KBM-7 (cell line): ENCODE data around the gene MRPS24.
"Not testable (repeated sequence)": the region's sequence is repeated elsewhere in the genome, so short reads cannot be mapped to it uniquely, and the experiment has no call there.

ENCODE experiments used
- DNase-seq: peaks from one replicate; pipeline ENCODE4 v3.0.0-alpha.2; 2015
- in situ Hi-C: fragments of 300-500 bp; cut with MboI; formaldehyde crosslinking; loops from 2 replicates; pipeline ENCODE4 v1.14.3; 2020; ENCODE audit warnings: low sequenced_read_pairs, low pct_unique_long_range_greater_than_20kb, mixed read lengths

Gene MRPS24

GRCh38 chr7:43869006-43869866, at the start of gene MRPS24:
Gene MRPS24 (minus strand): TSS chr7:43869517. CDS start chr7:43869495, 22 bp downstream.
- in situ Hi-C loops, result no loop called here
- peak; percentile 85 for DNase-seq

GRCh38 chr7:43915907-43916306, 46.6 kb upstream of the MRPS24 start:
- in situ Hi-C loops, result no loop called here
- DNase-seq, result no peak

- no peak for DNase-seq
- in situ Hi-C loops, result no loop called here
Observed at GRCh38 chr7:43914795-43915194, 45.5 kb upstream of the MRPS24 start.

GRCh38 chr7:43906331-43907010, 37.2 kb upstream of the MRPS24 start, which contains the start of gene URGCP:
Gene URGCP (minus strand): TSS chr7:43906596. CDS start chr7:43906575, 21 bp downstream.
- in situ Hi-C loops, result no loop called here
- DNase-seq, result peak; percentile 21

- in situ Hi-C loops, result no loop called here
- DNase-seq, result peak; percentile 26
Observed at GRCh38 chr7:43905956-43906330, 36.6 kb upstream of the MRPS24 start.

- in situ Hi-C loops, result no loop called here
- DNase-seq, result no peak
Observed at GRCh38 chr7:43905209-43905946, 36.1 kb upstream of the MRPS24 start.

GRCh38 chr7:43904533-43905208, 35.4 kb upstream of the MRPS24 start:
- in situ Hi-C loops, result no loop called here
- no peak for DNase-seq

GRCh38 chr7:43902542-43903054, 33.3 kb upstream of the MRPS24 start:
- in situ Hi-C loops, result no loop called here
- no peak for DNase-seq

- DNase-seq, in situ Hi-C loops: not testable (repeated sequence)
Observed at GRCh38 chr7:43898571-43898970, 29.3 kb upstream of the MRPS24 start.

GRCh38 chr7:43895847-43896415, 26.6 kb upstream of the MRPS24 start:
- DNase-seq, result no peak
- in situ Hi-C loops, result no loop called here

- DNase-seq, result no peak
- in situ Hi-C loops, result no loop called here
Observed at GRCh38 chr7:43891069-43891955, 22.0 kb upstream of the MRPS24 start.

GRCh38 chr7:43890468-43890867, 21.2 kb upstream of the MRPS24 start:
- no peak for DNase-seq
- in situ Hi-C loops, result no loop called here

GRCh38 chr7:43888993-43889945, 20.0 kb upstream of the MRPS24 start:
- in situ Hi-C loops, result no loop called here
- DNase-seq, result no peak

GRCh38 chr7:43884617-43885016, 15.3 kb upstream of the MRPS24 start:
- DNase-seq, result no peak
- in situ Hi-C loops, result no loop called here

GRCh38 chr7:43884209-43884608, 14.9 kb upstream of the MRPS24 start:
- in situ Hi-C loops, result no loop called here
- no peak for DNase-seq

GRCh38 chr7:43880596-43880995, 11.3 kb upstream of the MRPS24 start:
- no peak for DNase-seq

GRCh38 chr7:43879477-43879876, 10.2 kb upstream of the MRPS24 start:
- in situ Hi-C loops, result no loop called here
- no peak for DNase-seq

More at GRCh38 chr7:43880596-43880995, 11.3 kb upstream of the MRPS24 start:
- in situ Hi-C loops, result no loop called here
